HCT116 (cell line): ENCODE data around the gene SND1. TPM values are rescaled to one million over a fixed set of nuclear protein-coding genes. Genes with fewer than 3 reads are reported as not detected.

ENCODE experiments used
- ATAC-seq: fragments of 200-7000 bp; cut with Tn5 transposase; 2 replicates; pipeline ENCODE4 v1.9.1; 2020; ENCODE audit warnings: mild to moderate bottlenecking, moderate library complexity
- BruUV-seq: library from RNA; stranded (reverse); fragments of 400-500 nt; replicated peaks from 2 replicates; lab custom pipeline; 2021; lab: Mats Ljungman, UMichigan
- CTCF ChIA-PET: fragments of 300-600 bp; sonication (Branson Sonifier 250); formaldehyde crosslinking; loops from one replicate; lab custom pipeline; 2021; ENCODE audit warnings: antibody characterized with exemption; lab: Charles Lee
- POLR2A ChIA-PET: fragments of 300-600, 350-600 bp; sonication (Branson Sonifier 250); formaldehyde crosslinking; loops from one replicate; lab custom pipeline; 2021; ENCODE audit warnings: antibody characterized with exemption; lab: Charles Lee
- RAD21 ChIA-PET, 2 experiments: fragments of 300-600 bp; sonication (Branson Sonifier 250); formaldehyde crosslinking; loops; one replicate each; lab custom pipeline; 2023; ENCODE audit warnings: low total read pairs in 2 of 2; ENCODE audit not compliant: uncharacterized antibody in 2 of 2, unreplicated experiment in 2 of 2, low non-redundant PET in 1 of 2; lab: Charles Lee
- DNase-seq: peaks from one replicate; pipeline ENCODE4 v3.0.0-alpha.2; 2010; ENCODE audit warnings: low read depth, low spot score
- H2AFZ ChIP-seq: fragments of 200-600 bp; shearing (Covaris generic), sonication (generic); 2 replicates; pipeline ENCODE4 v1.6.1; 2017; ENCODE audit warnings: low read depth, mixed run types, mixed read lengths, antibody characterized with exemption, low read length; ENCODE audit not compliant: poor library complexity, severe bottlenecking
- H3K27ac ChIP-seq: 2 replicates; pipeline ENCODE4 v1.5.1; 2012; ENCODE audit warnings: low read depth, low read length
- H3K27me3 ChIP-seq: fragments of 200-600 bp; sonication (generic); 2 replicates; pipeline ENCODE4 v1.6.1; 2016; ENCODE audit warnings: mixed run types, low read length, mixed read lengths; ENCODE audit not compliant: insufficient read depth
- H3K36me3 ChIP-seq, 2 experiments: fragments of 200-500 bp in 1 of 2; fragments of 200-600 bp in 1 of 2; sonication (Bioruptor generic) in 1 of 2; sonication (generic) in 1 of 2; 2 replicates each; pipeline versions ENCODE4 v1.5.1 to v1.6.1; 2014 to 2016; ENCODE audit warnings: low read length in 2 of 2, inconsistent platforms in 1 of 2, mixed read lengths in 1 of 2, mixed run types in 1 of 2; ENCODE audit not compliant: insufficient read depth in 2 of 2, control insufficient read depth in 1 of 2
- H3K4me1 ChIP-seq, 2 experiments: fragments of 200-600 bp in 1 of 2; sonication (generic) in 1 of 2; 2 replicates each; pipeline versions ENCODE4 v1.5.1 to v1.6.1; 2012 to 2017; ENCODE audit warnings: low read length in 2 of 2, inconsistent platforms in 1 of 2, mild to moderate bottlenecking in 1 of 2, mixed read lengths in 1 of 2, mixed run types in 1 of 2, moderate library complexity in 1 of 2; ENCODE audit not compliant: insufficient read depth in 2 of 2, control insufficient read depth in 1 of 2
- H3K4me2 ChIP-seq: fragments of 200-600 bp; sonication (generic); 2 replicates; pipeline ENCODE4 v1.6.1; 2017; ENCODE audit warnings: mixed run types, low read length, mixed read lengths
- H3K4me3 ChIP-seq, 2 experiments: fragments of 200-600 bp in 1 of 2; sonication (generic) in 1 of 2; replicated peaks in 1 of 2; 2 replicates each; pipeline ENCODE4 v1.5.1; 2011 to 2016; ENCODE audit warnings: low read length in 2 of 2, control low read depth in 1 of 2, low read depth in 1 of 2, mild to moderate bottlenecking in 1 of 2, mixed read lengths in 1 of 2, mixed run types in 1 of 2
- H3K79me2 ChIP-seq: fragments of 200-600 bp; sonication (generic); 2 replicates; pipeline ENCODE4 v1.6.1; 2017; ENCODE audit warnings: mild to moderate bottlenecking, mixed run types, low read length, moderate library complexity, mixed read lengths; ENCODE audit not compliant: insufficient read depth
- H3K9ac ChIP-seq: fragments of 200-600 bp; sonication (generic); 2 replicates; pipeline ENCODE4 v1.6.1; 2016; ENCODE audit warnings: low read length, mixed read lengths
- H3K9me2 ChIP-seq: fragments of 200-600 bp; sonication (generic), shearing (Covaris generic); 2 replicates; pipeline ENCODE4 v1.6.1; 2017; ENCODE audit warnings: mixed run types, mild to moderate bottlenecking, moderate library complexity; ENCODE audit not compliant: insufficient read depth
- H3K9me3 ChIP-seq, 2 experiments: fragments of 200-500 bp in 1 of 2; fragments of 200-600 bp in 1 of 2; sonication (Bioruptor generic) in 1 of 2; sonication (generic) in 1 of 2; 2 replicates each; pipeline ENCODE4 v1.6.1; 2014 to 2017; ENCODE audit warnings: low read length in 2 of 2, mixed read lengths in 2 of 2, inconsistent platforms in 1 of 2, low read depth in 1 of 2, mild to moderate bottlenecking in 1 of 2, mixed run types in 1 of 2, moderate library complexity in 1 of 2; ENCODE audit not compliant: control insufficient read depth in 1 of 2, insufficient read depth in 1 of 2
- H4K20me1 ChIP-seq: fragments of 200-600 bp; sonication (generic), shearing (Covaris generic); 2 replicates; pipeline ENCODE4 v1.6.1; 2017; ENCODE audit warnings: mixed run types, mild to moderate bottlenecking, moderate library complexity; ENCODE audit not compliant: insufficient read depth
- ATF3 ChIP-seq: IDR thresholded peaks from 2 replicates; pipeline ENCODE4 v1.6.1; 2012
- CEBPB ChIP-seq: IDR thresholded peaks from 2 replicates; pipeline ENCODE4 v1.6.1; 2012; ENCODE audit warnings: low read depth
- CTCF ChIP-seq, 3 experiments: fragments of 200-600 bp in 1 of 3; sonication (generic) in 1 of 3; IDR thresholded peaks in 2 of 3; conservative IDR thresholded peaks in 1 of 3; 2 replicates each; pipeline ENCODE4 v1.5.1; 2012 to 2017; ENCODE audit warnings: low read depth in 2 of 3, low read length in 2 of 3, antibody characterized with exemption in 1 of 3, borderline replicate concordance in 1 of 3, control low read depth in 1 of 3, mild to moderate bottlenecking in 1 of 3, mixed read lengths in 1 of 3, mixed run types in 1 of 3, moderate library complexity in 1 of 3; ENCODE audit not compliant: insufficient read depth in 1 of 3
- EGR1 ChIP-seq: IDR thresholded peaks from 2 replicates; pipeline ENCODE4 v1.6.1; 2012; ENCODE audit warnings: low read depth
- ELF1 ChIP-seq: IDR thresholded peaks from 2 replicates; pipeline ENCODE4 v1.6.1; 2012; ENCODE audit warnings: low read depth, borderline replicate concordance
- EZH2phosphoT487 ChIP-seq: fragments of 200-600 bp; IDR thresholded peaks from 2 replicates; pipeline ENCODE4 v1.6.1; 2018; ENCODE audit warnings: antibody characterized with exemption, borderline replicate concordance
- MAX ChIP-seq: IDR thresholded peaks from 2 replicates; pipeline ENCODE4 v1.6.1; 2012
- POLR2A ChIP-seq: IDR thresholded peaks from 2 replicates; pipeline ENCODE4 v1.7.0; 2011; ENCODE audit warnings: borderline replicate concordance; ENCODE audit not compliant: insufficient read depth, insufficient read length; ENCODE audit errors: extremely low read depth
- RAD21 ChIP-seq: IDR thresholded peaks from 2 replicates; pipeline ENCODE4 v1.6.1; 2012; ENCODE audit warnings: low read depth, mild to moderate bottlenecking
- REST ChIP-seq: IDR thresholded peaks from 2 replicates; pipeline ENCODE4 v1.6.1; 2012; ENCODE audit warnings: low read depth
- SP1 ChIP-seq: IDR thresholded peaks from 2 replicates; pipeline ENCODE4 v1.6.1; 2012; ENCODE audit warnings: low read depth
- intact Hi-C: fragments of 100-400 bp; cut with micrococcal nuclease; formaldehyde crosslinking; loops from 2 replicates; pipeline ENCODE4 v1.10.0; 2022
- total RNA-seq: library from RNA; stranded (reverse); gene quantifications from one replicate; pipeline ENCODE4 v1.2.1, GENCODE V29; 2021; ENCODE audit not compliant: unreplicated experiment

The SND1 gene
- total RNA-seq, 1 experiment from 2014 or later, result 169 TPM

- ATAC-seq (no peak), DNase-seq (no peak)
- H3K4me2 ChIP-seq, result no peak overlapping the region
- intact Hi-C loops, result no loop called here
- no peaks in the 10 kb centered on the region for H4K20me1 ChIP-seq
- no peaks in the 10 kb centered on the region for H3K9me2 ChIP-seq
- no peak overlapping the region for H2AFZ ChIP-seq
- H3K79me2 ChIP-seq, result peaks cover 7% of the 10 kb centered on the region; the same call in 1 of the 2 replicates
- H3K36me3 ChIP-seq, result peaks cover 3 to 10% of the 10 kb centered on the region in 2 experiments; a peak in 1 of 4 replicates
- H3K9me3 ChIP-seq, result no peaks in the 10 kb centered on the region
- ChIA-PET POLR2A (no interaction called here), CTCF (no interaction called here)
- no peaks in the 10 kb centered on the region for H3K27me3 ChIP-seq
- H3K9ac ChIP-seq, result no peak overlapping the region
- TF ChIP-seq EZH2phosphoT487, result no peak
- no peak for TF ChIP-seq MAX
- TF ChIP-seq RAD21, result no peak
- no peak for TF ChIP-seq SP1
- no peak for TF ChIP-seq REST
- TF ChIP-seq ELF1, result no peak
- no peak for TF ChIP-seq CTCF (IDR thresholded peaks at IDR 0.05 in 2 of 3, conservative IDR thresholded peaks at IDR 0.05 in 1 of 3; ENCODE audit: borderline replicate concordance in 1 of 3, insufficient read depth in 1 of 3, low read depth in 2 of 3, low read length in 2 of 3)
- TF ChIP-seq EGR1, result no peak
- no peak for TF ChIP-seq ATF3
- no peak for TF ChIP-seq CEBPB
- no peak for TF ChIP-seq POLR2A
- TF ChIP-seq, all 23 proteins: peak for 0
- RAD21 ChIA-PET, result no interaction called here
- Histone ChIP-seq H3K4me1 (peaks cover 0 to 4% of the 10 kb centered on the region in 2 experiments; a peak in 1 of 4 replicates), H3K4me3 (no peak overlapping the region), H3K27ac (no peak overlapping the region)
- no TSS peak for BruUV-seq
These were observed 336.8 kb downstream of the SND1 start for GRCh38 chr7:127988751-127989150.
